Kidney (tissue), 14 donors: ENCODE results near the gene CLTCL1. TPM values are rescaled to one million over a fixed set of nuclear protein-coding genes. Genes with fewer than 3 reads are reported as not detected.

ENCODE experiments used
- DNase-seq, 5 donors: peaks; one replicate each; pipeline ENCODE4 v3.0.0-alpha.2; 2013 to 2020
- FAIRE-seq: peaks from 2 replicates; lab custom pipeline; 2012; peaks lifted over from hg19 to GRCh38; lab: Jason Lieb, UNC
- H3K27ac ChIP-seq, 2 donors: one replicate each; pipeline ENCODE4 v1.7.0; 2013; ENCODE audit warnings: low read depth in 2 of 2, low read length in 2 of 2, inconsistent platforms in 1 of 2
- H3K27me3 ChIP-seq: one replicate; pipeline ENCODE4 v1.7.1; 2013; ENCODE audit warnings: low read length, inconsistent platforms; ENCODE audit not compliant: control insufficient read depth, insufficient read depth
- H3K36me3 ChIP-seq, 3 donors: one replicate each; pipeline versions ENCODE4 v1.7.0 to v1.7.1; 2013; ENCODE audit warnings: low read length in 3 of 3, control low read depth in 1 of 3, inconsistent platforms in 1 of 3; ENCODE audit not compliant: insufficient read depth in 3 of 3, control insufficient read depth in 2 of 3
- H3K4me1 ChIP-seq, 3 donors: one replicate each; pipeline versions ENCODE4 v1.7.0 to v1.7.1; 2013; ENCODE audit warnings: low read length in 3 of 3, inconsistent platforms in 1 of 3, low read depth in 1 of 3; ENCODE audit not compliant: control insufficient read depth in 2 of 3, insufficient read depth in 2 of 3
- H3K4me3 ChIP-seq, 3 donors: one replicate each; pipeline versions ENCODE4 v1.7.0 to v1.8.1; 2013; ENCODE audit warnings: low read length in 3 of 3, control low read depth in 1 of 3, inconsistent platforms in 1 of 3
- H3K9ac ChIP-seq, 3 donors: one replicate each; pipeline versions ENCODE4 v1.7.0 to v1.7.1; 2013; ENCODE audit warnings: low read length in 3 of 3, control low read depth in 1 of 3, inconsistent platforms in 1 of 3
- H3K9me3 ChIP-seq, 3 donors: one replicate each; pipeline versions ENCODE4 v1.7.0 to v1.7.1; 2013; ENCODE audit warnings: low read length in 3 of 3, control low read depth in 1 of 3, inconsistent platforms in 1 of 3; ENCODE audit not compliant: control insufficient read depth in 2 of 3, insufficient read depth in 1 of 3
- intact Hi-C: fragments of 100-400 bp; cut with DNase I; formaldehyde crosslinking; loops from one replicate; pipeline ENCODE4 v1.11.1; 2022
- polyA plus RNA-seq: library from polyadenylated mRNA; stranded (reverse); fragments of 350-450 nt; fragmentation: Illumina TruSeq; extraction: RNeasy Lipid Tissue Mini Kit (QIAGEN cat#74804); gene quantifications from one replicate; pipeline ENCODE4 v1.2.3, GENCODE V29; 2014; ENCODE audit warnings: low read depth, low replicate concordance; ENCODE audit not compliant: insufficient read depth
- total RNA-seq: library from RNA; stranded (reverse); fragmentation: NEBNext Ultra II Directional; extraction: Animal tissue kit (Norgen Biotek cat#: 25700); gene quantifications from one replicate; pipeline ENCODE4 v1.2.1, GENCODE V29; 2021
- TF ChIP-seq, protein P1 (sequence below): IDR thresholded peaks from 3 replicates; pipeline ENCODE4 v1.5.1; 2012; ENCODE audit warnings: mild to moderate bottlenecking, moderate library complexity, borderline replicate concordance; ENCODE audit not compliant: insufficient read depth; ENCODE audit errors: extremely low read depth
- donor health status: control.
- donor health status: control.
- donor health status: control.
- donor health status: control.
- donor health status: control.
- donor health status: DM: yes; HTN: yes; CAD: no.
- donor health status: Normal renal cell carcinoma (clear cell type).

The CLTCL1 gene
- total and polyA plus RNA-seq, 2 donors from 2014 or later = 4.0 to 6.3 TPM

DNA sequence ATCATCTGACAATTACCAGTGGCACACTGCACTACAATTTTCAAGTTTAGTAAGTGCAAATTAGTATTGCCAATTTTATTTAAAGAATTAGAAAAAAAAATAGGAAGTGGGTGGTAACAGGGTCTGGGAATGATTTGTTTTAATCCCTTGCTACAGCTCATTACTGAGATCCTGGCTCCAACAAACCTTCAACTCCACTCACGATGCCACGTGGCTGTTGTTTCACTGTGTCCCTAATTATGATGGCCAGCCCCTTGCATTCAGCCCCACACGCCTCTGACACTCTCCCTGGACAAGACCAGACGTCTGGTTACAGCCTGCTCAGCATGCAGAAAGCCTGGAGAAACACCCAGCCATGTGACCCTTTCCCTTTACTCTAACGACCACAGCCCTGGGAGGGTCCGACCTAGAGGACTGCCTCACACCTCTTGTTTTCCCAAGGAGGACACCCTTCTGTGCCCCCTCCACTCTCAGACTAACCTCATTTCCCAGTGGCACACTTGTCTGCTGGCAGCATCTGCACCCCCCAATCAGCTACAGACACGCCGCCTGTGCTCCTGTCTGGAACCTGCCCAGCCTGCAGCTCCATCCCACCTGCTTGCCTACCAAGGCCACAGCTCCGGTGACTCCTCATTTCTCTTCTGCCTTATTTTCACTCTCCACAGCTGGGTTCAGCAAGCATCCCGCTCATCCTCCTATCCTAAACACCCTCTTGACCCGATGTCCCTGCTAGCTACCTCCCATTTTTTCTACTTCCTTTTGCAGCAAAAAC lies 94.5 kb downstream of the CLTCL1 start:
- Histone ChIP-seq H3K27me3 (no peaks in the 10 kb centered on the region), H3K36me3 (peaks cover 0 to 3% (median 2%) of the 10 kb centered on the region in 3 donors), H3K9me3 (no peaks in the 10 kb centered on the region), H3K4me1 (no peaks in the 10 kb centered on the region), H3K27ac (no peak overlapping the region), H3K9ac (no peak overlapping the region), H3K4me3 (no peak overlapping the region)
- intact Hi-C loops = no loop called here
- FAIRE-seq = no peak
- TF ChIP-seq, protein P1, sequence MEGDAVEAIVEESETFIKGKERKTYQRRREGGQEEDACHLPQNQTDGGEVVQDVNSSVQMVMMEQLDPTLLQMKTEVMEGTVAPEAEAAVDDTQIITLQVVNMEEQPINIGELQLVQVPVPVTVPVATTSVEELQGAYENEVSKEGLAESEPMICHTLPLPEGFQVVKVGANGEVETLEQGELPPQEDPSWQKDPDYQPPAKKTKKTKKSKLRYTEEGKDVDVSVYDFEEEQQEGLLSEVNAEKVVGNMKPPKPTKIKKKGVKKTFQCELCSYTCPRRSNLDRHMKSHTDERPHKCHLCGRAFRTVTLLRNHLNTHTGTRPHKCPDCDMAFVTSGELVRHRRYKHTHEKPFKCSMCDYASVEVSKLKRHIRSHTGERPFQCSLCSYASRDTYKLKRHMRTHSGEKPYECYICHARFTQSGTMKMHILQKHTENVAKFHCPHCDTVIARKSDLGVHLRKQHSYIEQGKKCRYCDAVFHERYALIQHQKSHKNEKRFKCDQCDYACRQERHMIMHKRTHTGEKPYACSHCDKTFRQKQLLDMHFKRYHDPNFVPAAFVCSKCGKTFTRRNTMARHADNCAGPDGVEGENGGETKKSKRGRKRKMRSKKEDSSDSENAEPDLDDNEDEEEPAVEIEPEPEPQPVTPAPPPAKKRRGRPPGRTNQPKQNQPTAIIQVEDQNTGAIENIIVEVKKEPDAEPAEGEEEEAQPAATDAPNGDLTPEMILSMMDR = no peak
- peak in 1 of 5 donors; percentile 11 for DNase-seq

DNA sequence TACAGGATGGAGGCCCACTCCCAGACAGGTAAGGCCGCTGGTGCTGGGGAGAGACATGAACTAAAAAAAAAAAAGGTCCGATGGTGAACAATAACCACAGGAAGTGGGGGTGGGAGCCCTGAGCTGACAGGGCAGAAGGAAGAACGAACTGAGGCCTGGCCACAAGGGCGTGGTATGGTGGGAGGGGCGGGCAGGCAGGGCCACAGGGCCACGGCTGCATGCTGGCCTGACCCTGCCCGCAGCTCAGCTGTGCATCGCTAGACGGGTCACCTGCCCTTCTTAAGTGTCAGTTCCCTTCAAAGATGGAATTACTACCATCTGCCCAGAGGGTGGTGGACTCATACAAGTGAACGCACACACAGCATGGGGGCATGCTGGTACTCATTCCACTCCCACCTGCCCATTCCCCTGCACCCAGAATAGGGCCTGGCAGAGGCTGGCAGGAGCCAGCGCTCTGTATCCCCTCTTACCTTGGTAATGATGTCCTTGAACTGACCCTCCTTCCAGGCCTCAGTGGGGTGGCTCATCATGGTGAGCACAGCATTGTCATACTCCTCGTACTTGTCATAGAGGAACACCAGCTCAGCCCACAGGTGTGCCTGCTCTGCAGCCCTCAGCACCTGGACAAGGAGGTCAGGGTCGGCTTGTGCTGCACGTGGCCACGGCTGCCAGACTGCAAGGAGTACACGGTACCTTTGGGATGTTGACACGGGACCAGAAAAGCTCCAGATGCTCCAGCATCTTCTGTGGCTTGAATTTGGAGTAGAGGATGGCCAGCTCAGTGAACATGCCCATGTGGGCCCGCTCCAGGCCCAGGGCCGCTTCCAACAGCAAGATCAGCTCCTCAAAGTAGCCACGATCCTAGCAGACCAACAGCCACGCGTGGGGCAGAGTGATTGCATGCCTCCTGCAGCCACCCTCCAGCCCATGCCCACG lies 95.5 kb downstream of the CLTCL1 start:
- Histone ChIP-seq H3K36me3 (peaks cover 0 to 3% (median 2%) of the 10 kb centered on the region in 3 donors), H3K4me1 (no peaks in the 10 kb centered on the region), H3K4me3 (no peak overlapping the region), H3K27ac (no peak overlapping the region), H3K9me3 (no peaks in the 10 kb centered on the region), H3K9ac (no peak overlapping the region), H3K27me3 (no peaks in the 10 kb centered on the region)
- DNase-seq = peak in 1 of 5 donors; percentile 37
- intact Hi-C loops = no loop called here
- no peak for FAIRE-seq
- TF ChIP-seq, protein P1 = no peak

DNA sequence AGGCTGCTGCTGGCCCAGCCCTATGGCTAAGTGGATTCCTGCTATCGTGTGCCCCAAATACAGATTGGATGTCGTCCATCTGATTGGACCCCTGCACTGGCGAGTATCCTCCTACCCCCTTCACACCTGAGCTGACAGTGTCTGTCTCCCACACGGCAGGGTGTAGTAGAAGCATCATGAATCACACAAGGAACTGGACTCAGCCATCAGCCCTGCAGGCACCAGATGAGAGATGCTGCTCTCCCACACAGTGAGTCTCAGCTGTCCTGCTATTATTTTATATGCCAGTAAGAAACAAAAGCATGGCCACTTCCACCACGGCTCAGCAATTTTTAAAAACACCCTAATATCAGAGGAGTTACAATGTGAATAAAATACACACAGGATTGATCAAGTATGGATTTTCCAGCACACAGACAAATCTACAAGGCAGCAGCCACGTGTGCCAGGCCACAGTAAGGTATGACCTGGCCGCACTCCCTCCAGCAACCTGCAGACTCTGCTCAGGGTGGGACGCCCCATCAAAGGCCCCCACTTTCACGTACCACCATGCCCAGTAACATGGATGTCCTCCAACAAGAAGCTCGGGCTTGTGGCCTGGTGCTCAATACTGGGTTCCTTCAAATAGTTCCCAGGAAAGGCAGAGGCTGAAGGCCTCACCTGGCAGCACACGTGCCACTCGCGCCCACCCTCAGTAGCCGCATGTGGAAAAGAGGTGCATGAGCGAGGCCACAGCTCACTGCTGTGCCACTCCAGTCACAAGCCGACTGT lies 96.6 kb downstream of the CLTCL1 start:
- no peaks in the 10 kb centered on the region for H3K9me3 ChIP-seq
- H3K27ac ChIP-seq = no peak overlapping the region
- no peaks in the 10 kb centered on the region for H3K4me1 ChIP-seq
- intact Hi-C loops = no loop called here
- TF ChIP-seq, protein P1 = no peak
- peaks cover 0 to 3% (median 2%) of the 10 kb centered on the region in 3 donors for H3K36me3 ChIP-seq
- no peaks in the 10 kb centered on the region for H3K27me3 ChIP-seq
- DNase-seq = peak in 2 of 5 donors; percentile 30 to 37
- no peak overlapping the region for H3K4me3 ChIP-seq
- H3K9ac ChIP-seq = no peak overlapping the region
- no peak for FAIRE-seq
